Activated CD8-positive, alpha-beta memory T cell treated with anti-CD3 and anti-CD28 coated beads, Interleukin-2, amount 50 U/mL, for 24 hours (primary cell): ENCODE results near the gene CLEC4G.

Experiments
- DNase-seq: peaks from one replicate; pipeline ENCODE4 v3.0.0-alpha.2; 2020; ENCODE audit errors: extremely low read depth

CLEC4G gene

GRCh38 chr19:7729211-7729610 lies 2.7 kb downstream of the CLEC4G start:
- no peak for DNase-seq

GRCh38 chr19:7725791-7726190 lies 6.1 kb downstream of the CLEC4G start:
- no peak for DNase-seq

GRCh38 chr19:7722231-7722651 lies 9.7 kb downstream of the CLEC4G start:
- no peak for DNase-seq

- DNase-seq = no peak
Measured at GRCh38 chr19:7720351-7720750, 11.6 kb downstream of the CLEC4G start.

- DNase-seq = no peak
Measured at GRCh38 chr19:7718668-7719067, 13.2 kb downstream of the CLEC4G start.

GRCh38 chr19:7716762-7717161 lies 15.1 kb downstream of the CLEC4G start:
- no peak for DNase-seq

- no peak for DNase-seq
Measured at GRCh38 chr19:7715671-7716070, 16.2 kb downstream of the CLEC4G start.

- DNase-seq = no peak
Measured at GRCh38 chr19:7710616-7711015, 21.3 kb downstream of the CLEC4G start.

GRCh38 chr19:7709932-7710460 lies 21.9 kb downstream of the CLEC4G start:
- no peak for DNase-seq

- no peak for DNase-seq
Measured at GRCh38 chr19:7706955-7707456, 24.9 kb downstream of the CLEC4G start.

- DNase-seq = no peak
Measured at GRCh38 chr19:7706188-7706954, 25.5 kb downstream of the CLEC4G start.

- DNase-seq = peak; percentile 53
Measured at GRCh38 chr19:7705387-7706187, 26.3 kb downstream of the CLEC4G start.

GRCh38 chr19:7704280-7705060 lies 27.4 kb downstream of the CLEC4G start:
- DNase-seq = no peak

GRCh38 chr19:7703332-7703731 lies 28.6 kb downstream of the CLEC4G start:
- DNase-seq = no peak

GRCh38 chr19:7701654-7702457 lies 30.1 kb downstream of the CLEC4G start, which contains the start of gene FCER2:
FCER2 (minus strand) TSS chr19:7702131; CDS start chr19:7699760, 2,371 bp downstream.
- DNase-seq = no peak

- DNase-seq = no peak
Measured at GRCh38 chr19:7701049-7701653, 30.8 kb downstream of the CLEC4G start.

GRCh38 chr19:7699417-7700401 lies 32.2 kb downstream of the CLEC4G start:
- DNase-seq = no peak

- DNase-seq = no peak
Measured at GRCh38 chr19:7699003-7699402, 32.9 kb downstream of the CLEC4G start.

GRCh38 chr19:7698583-7698982 lies 33.3 kb downstream of the CLEC4G start:
- DNase-seq = no peak
